Measurements from ENCODE around the gene OR2A5. TPM values are rescaled to one million over a fixed set of nuclear protein-coding genes. Genes with fewer than 3 reads are reported as not detected.

OR2A5 gene
- total and polyA plus RNA-seq, 2 donors (not counting 1 experiment from before 2014, with no cell fraction given), result not detected

DNA sequence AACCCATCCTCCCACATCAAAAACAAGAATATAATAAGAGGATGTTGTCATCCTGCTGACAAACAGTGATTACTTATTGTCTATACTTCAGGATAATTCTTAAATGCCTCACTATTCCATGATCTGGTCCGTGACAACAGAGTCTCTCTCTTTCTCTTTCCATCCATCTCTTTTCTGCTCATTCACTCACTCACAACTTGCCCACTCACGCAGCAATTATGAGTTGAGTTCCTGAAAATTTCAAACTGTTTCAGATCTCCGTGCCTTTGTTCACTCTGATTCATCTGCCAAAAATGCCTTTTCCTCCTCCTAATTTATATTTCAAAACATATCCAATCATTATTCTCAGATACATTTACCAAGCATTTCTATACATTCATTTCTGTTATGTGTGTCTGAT lies 47.2 kb upstream of the OR2A5 start:
- 75% methylated on average over 1 of the region's 3 CpGs for WGBS (ENCODE audit: insufficient coverage)
- no peak overlapping the region for H2AFZ ChIP-seq (ENCODE audit: insufficient read depth, low read depth, low read length, poor library complexity, severe bottlenecking)
- no peaks in the 10 kb centered on the region for H3K9me3 ChIP-seq (ENCODE audit: control extremely low read depth in 1 of 3, control insufficient read depth in 2 of 3, insufficient read depth in 1 of 3, low read length in 2 of 3)
- H3K27me3 ChIP-seq (replicated peaks in 1 of 4; ENCODE audit: control extremely low read depth in 1 of 4, control insufficient read depth in 3 of 4, insufficient read depth in 4 of 4, low read length in 3 of 4), result no peaks in the 10 kb centered on the region
- CTCF ChIA-PET, result no interaction called here
- H3K4me3 ChIP-seq (ENCODE audit: control extremely low read depth in 1 of 5, extremely low read depth in 1 of 5, insufficient read depth in 1 of 5, low read depth in 2 of 5, low read length in 4 of 5), result no peak overlapping the region
- no peaks in the 10 kb centered on the region for H3K79me2 ChIP-seq (ENCODE audit: control insufficient read depth, insufficient read depth, low read length)
- intact Hi-C loops (cut with micrococcal nuclease), result no loop called here
- no peaks in the 10 kb centered on the region for H3K36me3 ChIP-seq (replicated peaks in 1 of 2; ENCODE audit: control extremely low read depth in 1 of 2, control insufficient read depth in 1 of 2, extremely low read depth in 1 of 2, insufficient read depth in 2 of 2, low read length in 1 of 2)
- H3K27ac ChIP-seq (ENCODE audit: low read length in 2 of 2), result no peak overlapping the region
- H3K4me1 Mint-ChIP-seq, result no peaks in the 10 kb centered on the region
- no peaks in the 10 kb centered on the region for H3K9me3 Mint-ChIP-seq (ENCODE audit: insufficient read depth)
- ATAC-seq (ENCODE audit: low read depth), result no peak
- no peak overlapping the region for H3K4me3 Mint-ChIP-seq
- H3K4me1 ChIP-seq (ENCODE audit: control insufficient read depth in 2 of 2, insufficient read depth in 2 of 2, low read length in 2 of 2), result no peaks in the 10 kb centered on the region
- POLR2A ChIA-PET, result no interaction called here
- no peaks in the 10 kb centered on the region for H4K20me1 ChIP-seq (ENCODE audit: control insufficient read depth, insufficient read depth, low read length, poor library complexity, severe bottlenecking)
- TF ChIP-seq, protein P1, sequence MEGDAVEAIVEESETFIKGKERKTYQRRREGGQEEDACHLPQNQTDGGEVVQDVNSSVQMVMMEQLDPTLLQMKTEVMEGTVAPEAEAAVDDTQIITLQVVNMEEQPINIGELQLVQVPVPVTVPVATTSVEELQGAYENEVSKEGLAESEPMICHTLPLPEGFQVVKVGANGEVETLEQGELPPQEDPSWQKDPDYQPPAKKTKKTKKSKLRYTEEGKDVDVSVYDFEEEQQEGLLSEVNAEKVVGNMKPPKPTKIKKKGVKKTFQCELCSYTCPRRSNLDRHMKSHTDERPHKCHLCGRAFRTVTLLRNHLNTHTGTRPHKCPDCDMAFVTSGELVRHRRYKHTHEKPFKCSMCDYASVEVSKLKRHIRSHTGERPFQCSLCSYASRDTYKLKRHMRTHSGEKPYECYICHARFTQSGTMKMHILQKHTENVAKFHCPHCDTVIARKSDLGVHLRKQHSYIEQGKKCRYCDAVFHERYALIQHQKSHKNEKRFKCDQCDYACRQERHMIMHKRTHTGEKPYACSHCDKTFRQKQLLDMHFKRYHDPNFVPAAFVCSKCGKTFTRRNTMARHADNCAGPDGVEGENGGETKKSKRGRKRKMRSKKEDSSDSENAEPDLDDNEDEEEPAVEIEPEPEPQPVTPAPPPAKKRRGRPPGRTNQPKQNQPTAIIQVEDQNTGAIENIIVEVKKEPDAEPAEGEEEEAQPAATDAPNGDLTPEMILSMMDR (IDR thresholded peaks at IDR 0.05), result no peak
- no peak for TF ChIP-seq EZH2 (IDR thresholded peaks at IDR 0.05; ENCODE audit: borderline replicate concordance, insufficient read depth, low read depth, low read length, poor library complexity, severe bottlenecking)
- DNase-seq, result no peak
- peaks cover under 1% of the 10 kb centered on the region for H3K27me3 Mint-ChIP-seq
- H3K27ac Mint-ChIP-seq, result no peak overlapping the region
- no peak overlapping the region for H3K4me2 ChIP-seq (replicated peaks; ENCODE audit: low read depth, low read length, poor library complexity, severe bottlenecking)
- H3K9ac ChIP-seq (ENCODE audit: low read length), result no peak overlapping the region

DNA sequence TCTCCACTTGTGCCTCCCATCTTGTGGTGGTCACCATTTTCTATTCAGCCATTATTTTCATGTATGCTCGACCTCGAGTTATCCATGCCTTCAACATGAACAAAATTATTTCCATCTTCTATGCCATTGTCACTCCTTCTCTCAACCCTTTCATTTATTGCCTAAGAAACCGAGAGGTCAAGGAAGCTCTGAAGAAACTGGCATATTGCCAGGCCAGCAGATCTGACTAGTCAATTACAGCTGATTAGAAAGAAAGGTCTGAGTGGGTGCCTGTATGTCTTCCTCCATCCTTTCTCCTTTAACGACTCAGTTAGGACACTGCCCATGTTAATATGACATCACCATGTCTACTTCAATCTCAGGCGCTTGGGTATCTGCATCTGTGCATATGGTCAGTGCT lies 44.0 kb upstream of the OR2A5 start:
- CTCF ChIA-PET, result no interaction called here
- Histone ChIP-seq H3K27ac (ENCODE audit: low read length in 2 of 2) (no peak overlapping the region), H4K20me1 (ENCODE audit: control insufficient read depth, insufficient read depth, low read length, poor library complexity, severe bottlenecking) (no peaks in the 10 kb centered on the region), H3K9me3 (ENCODE audit: control extremely low read depth in 1 of 3, control insufficient read depth in 2 of 3, insufficient read depth in 1 of 3, low read length in 2 of 3) (peaks cover 0 to 5% (median 5%) of the 10 kb centered on the region in 3 donors), H3K36me3 (replicated peaks in 1 of 2; ENCODE audit: control extremely low read depth in 1 of 2, control insufficient read depth in 1 of 2, extremely low read depth in 1 of 2, insufficient read depth in 2 of 2, low read length in 1 of 2) (no peaks in the 10 kb centered on the region), H2AFZ (ENCODE audit: insufficient read depth, low read depth, low read length, poor library complexity, severe bottlenecking) (no peak overlapping the region), H3K4me1 (ENCODE audit: control insufficient read depth in 2 of 2, insufficient read depth in 2 of 2, low read length in 2 of 2) (no peaks in the 10 kb centered on the region), H3K4me2 (replicated peaks; ENCODE audit: low read depth, low read length, poor library complexity, severe bottlenecking) (no peak overlapping the region), H3K9ac (ENCODE audit: low read length) (no peak overlapping the region), H3K4me3 (ENCODE audit: control extremely low read depth in 1 of 5, extremely low read depth in 1 of 5, insufficient read depth in 1 of 5, low read depth in 2 of 5, low read length in 4 of 5) (no peak overlapping the region), H3K27me3 (replicated peaks in 1 of 4; ENCODE audit: control extremely low read depth in 1 of 4, control insufficient read depth in 3 of 4, insufficient read depth in 4 of 4, low read length in 3 of 4) (no peaks in the 10 kb centered on the region), H3K79me2 (ENCODE audit: control insufficient read depth, insufficient read depth, low read length) (no peaks in the 10 kb centered on the region)
- intact Hi-C loops (cut with micrococcal nuclease), result no loop called here
- Mint-ChIP-seq H3K4me1 (no peaks in the 10 kb centered on the region), H3K27ac (no peak overlapping the region), H3K9me3 (ENCODE audit: insufficient read depth) (no peaks in the 10 kb centered on the region), H3K27me3 (peaks cover 4% of the 10 kb centered on the region), H3K4me3 (no peak overlapping the region)
- POLR2A ChIA-PET, result no interaction called here
- DNase-seq, result no peak
- 90% methylated on average over 4 of the region's 5 CpGs for WGBS (ENCODE audit: insufficient coverage)
- TF ChIP-seq EZH2 (IDR thresholded peaks at IDR 0.05; ENCODE audit: borderline replicate concordance, insufficient read depth, low read depth, low read length, poor library complexity, severe bottlenecking), result no peak
- TF ChIP-seq, protein P1 (IDR thresholded peaks at IDR 0.05), result no peak
- ATAC-seq (ENCODE audit: low read depth), result no peak
